Skeletal muscle tissue (tissue), 4 donors: ENCODE data around the gene GLCCI1. TPM values are rescaled to one million over a fixed set of nuclear protein-coding genes. Genes with fewer than 3 reads are reported as not detected.

Experiments used
- H3K27ac ChIP-seq: one replicate; pipeline ENCODE4 v1.7.0; 2013; ENCODE audit warnings: mild to moderate bottlenecking, low read depth, low read length, inconsistent platforms
- H3K27me3 ChIP-seq, 3 donors: one replicate each; pipeline ENCODE4 v1.7.0; 2013; ENCODE audit warnings: low read length in 3 of 3; ENCODE audit not compliant: control insufficient read depth in 3 of 3, insufficient read depth in 3 of 3
- H3K36me3 ChIP-seq, 3 donors: one replicate each; pipeline ENCODE4 v1.7.0; 2013; ENCODE audit warnings: low read length in 3 of 3; ENCODE audit not compliant: control insufficient read depth in 3 of 3, insufficient read depth in 3 of 3
- H3K4me1 ChIP-seq, 3 donors: one replicate each; pipeline ENCODE4 v1.7.0; 2013; ENCODE audit warnings: low read length in 3 of 3, mild to moderate bottlenecking in 3 of 3; ENCODE audit not compliant: control insufficient read depth in 3 of 3, insufficient read depth in 3 of 3
- H3K4me3 ChIP-seq, 3 donors: one replicate each; pipeline ENCODE4 v1.7.0; 2013; ENCODE audit warnings: low read length in 3 of 3
- H3K9ac ChIP-seq, 3 donors: one replicate each; pipeline ENCODE4 v1.7.0; 2013; ENCODE audit warnings: low read length in 3 of 3, mild to moderate bottlenecking in 3 of 3, moderate library complexity in 2 of 3, low read depth in 1 of 3
- H3K9me3 ChIP-seq, 3 donors: one replicate each; pipeline ENCODE4 v1.7.0; 2013; ENCODE audit warnings: low read length in 3 of 3; ENCODE audit not compliant: control insufficient read depth in 3 of 3
- total RNA-seq: library from RNA; depleted of rRNA; stranded (reverse); fragments of >200 nt; gene quantifications from one replicate; pipeline ENCODE4 v1.2.3, GENCODE V29; 2014
- donor health status: Osteomylitis.

GLCCI1 gene
- total RNA-seq, 1 donor from 2014 or later, result 15.1 TPM

GRCh38 chr7:8120390-8121058 lies 151.9 kb downstream of the GLCCI1 start:
- Histone ChIP-seq H3K4me1 (no peaks in the 10 kb centered on the region), H3K9ac (no peak overlapping the region), H3K4me3 (no peak overlapping the region)

GRCh38 chr7:8121243-8121642 lies 152.6 kb downstream of the GLCCI1 start:
- Histone ChIP-seq H3K27ac (no peak overlapping the region), H3K36me3 (no peaks in the 10 kb centered on the region), H3K4me1 (no peaks in the 10 kb centered on the region), H3K9ac (no peak overlapping the region), H3K4me3 (no peak overlapping the region), H3K27me3 (no peaks in the 10 kb centered on the region), H3K9me3 (no peaks in the 10 kb centered on the region)

More at GRCh38 chr7:8120390-8121058, 151.9 kb downstream of the GLCCI1 start:
- H3K9me3 ChIP-seq, result no peaks in the 10 kb centered on the region
- no peaks in the 10 kb centered on the region for H3K36me3 ChIP-seq
- no peak overlapping the region for H3K27ac ChIP-seq
- no peaks in the 10 kb centered on the region for H3K27me3 ChIP-seq

DNA sequence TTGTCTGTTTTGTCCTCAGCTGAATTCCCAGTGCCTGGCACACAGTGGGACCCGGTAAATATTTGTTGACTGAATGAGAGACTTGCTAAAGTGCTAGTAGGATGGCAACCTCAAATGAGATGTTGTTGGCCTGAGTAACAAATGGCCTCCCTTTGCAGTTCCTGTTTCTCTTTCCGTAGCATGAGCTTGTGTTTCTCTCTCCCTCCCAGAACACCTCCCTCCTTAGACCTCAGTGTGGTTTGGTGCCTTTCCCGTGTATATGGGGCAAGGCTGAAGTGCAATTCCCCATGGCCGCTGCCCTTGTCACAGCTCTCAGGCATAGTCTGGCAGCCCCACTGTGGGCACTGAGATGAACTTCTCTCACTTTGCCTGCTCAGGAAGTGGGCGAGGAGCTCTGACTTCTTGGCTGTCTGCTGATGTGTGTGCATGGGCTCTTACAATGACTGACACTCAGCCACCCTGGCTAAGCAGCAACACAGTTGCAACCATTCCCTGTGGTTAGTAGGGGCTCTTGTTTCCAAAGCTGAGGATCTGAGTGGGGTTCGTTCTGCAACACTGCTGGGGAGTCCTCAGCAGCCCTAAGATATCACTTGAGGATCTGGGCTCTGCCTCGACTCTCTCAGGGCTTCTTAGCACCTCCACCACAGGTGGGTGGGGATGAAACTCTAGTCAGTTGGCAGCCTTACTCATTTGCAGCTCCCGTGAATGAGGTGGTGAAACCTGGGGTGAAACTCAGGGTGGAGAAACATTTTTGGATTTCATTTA lies 157.3 kb downstream of the GLCCI1 start:
- no peak overlapping the region for H3K27ac ChIP-seq
- H3K9ac ChIP-seq, result no peak overlapping the region
- no peaks in the 10 kb centered on the region for H3K36me3 ChIP-seq
- no peak overlapping the region for H3K4me3 ChIP-seq
- H3K9me3 ChIP-seq, result no peaks in the 10 kb centered on the region
- H3K27me3 ChIP-seq, result no peaks in the 10 kb centered on the region
- H3K4me1 ChIP-seq, result no peaks in the 10 kb centered on the region

- H3K27ac ChIP-seq, result no peak overlapping the region
- H3K9me3 ChIP-seq, result no peaks in the 10 kb centered on the region
- no peak overlapping the region for H3K9ac ChIP-seq
- no peaks in the 10 kb centered on the region for H3K4me1 ChIP-seq
- H3K36me3 ChIP-seq, result no peaks in the 10 kb centered on the region
- no peak overlapping the region for H3K4me3 ChIP-seq
- no peaks in the 10 kb centered on the region for H3K27me3 ChIP-seq
Measured at GRCh38 chr7:8126601-8127167, 158.1 kb downstream of the GLCCI1 start.

DNA sequence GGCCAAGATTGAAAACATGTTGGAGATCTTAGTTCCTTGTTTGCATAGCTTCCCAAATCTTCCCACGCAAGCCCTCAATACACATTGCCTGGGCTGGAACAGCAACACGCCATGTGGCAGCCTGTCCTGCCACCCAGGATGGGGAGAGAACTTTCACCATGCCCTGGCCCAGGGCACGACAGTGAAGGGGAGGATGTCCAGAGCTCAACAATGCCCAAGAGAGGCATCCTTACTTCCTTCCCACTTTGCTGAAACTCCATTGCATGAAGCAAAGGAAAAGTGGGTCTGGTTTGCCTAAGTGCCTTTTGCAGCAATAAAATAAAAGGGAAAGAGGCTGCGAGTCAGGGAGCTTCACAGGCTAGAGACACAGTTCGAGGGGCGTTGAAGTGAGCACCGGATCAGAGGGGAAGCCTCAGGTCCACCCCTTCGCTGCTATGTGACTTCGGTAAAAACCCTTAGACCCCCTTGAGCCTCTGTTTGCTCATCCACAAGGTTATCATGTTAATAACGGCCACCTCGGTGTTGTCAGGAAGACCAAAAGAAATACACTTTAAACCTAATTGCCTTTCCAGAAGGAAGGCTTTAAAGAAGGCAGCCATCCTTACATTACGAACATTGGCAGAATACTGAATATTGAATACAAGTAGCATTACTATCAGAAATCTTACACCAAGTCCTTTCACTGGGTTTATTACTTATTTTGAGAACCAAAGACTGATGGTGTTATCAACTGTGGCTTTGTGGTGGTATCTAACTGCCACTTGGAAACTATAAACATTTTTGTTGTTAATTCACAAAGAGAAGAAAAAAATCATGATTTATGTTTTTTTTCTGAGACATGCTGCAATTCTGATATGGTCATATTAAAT lies 160.1 kb downstream of the GLCCI1 start:
- Histone ChIP-seq H3K27me3 (no peaks in the 10 kb centered on the region), H3K9me3 (no peaks in the 10 kb centered on the region), H3K36me3 (no peaks in the 10 kb centered on the region), H3K4me3 (no peak overlapping the region), H3K4me1 (no peaks in the 10 kb centered on the region), H3K27ac (no peak overlapping the region), H3K9ac (no peak overlapping the region)

DNA sequence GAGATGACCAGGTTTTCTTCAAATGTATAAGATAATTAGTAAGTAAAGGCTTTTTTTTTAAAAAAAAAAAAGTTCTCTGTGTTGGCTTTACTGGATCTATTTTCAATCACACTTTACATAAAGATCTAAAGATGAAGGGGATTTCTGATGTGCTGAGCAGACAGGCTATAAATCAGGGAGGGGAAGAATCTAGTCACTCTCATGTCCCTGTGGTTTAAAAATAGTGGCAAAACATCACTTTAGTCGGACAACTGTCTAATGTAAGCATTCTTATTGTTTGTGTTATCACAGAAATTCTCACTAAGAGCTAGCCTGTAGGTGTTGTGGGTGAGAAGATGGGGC lies 160.7 kb downstream of the GLCCI1 start:
- no peak overlapping the region for H3K4me3 ChIP-seq
- no peaks in the 10 kb centered on the region for H3K4me1 ChIP-seq
- no peaks in the 10 kb centered on the region for H3K27me3 ChIP-seq
- no peak overlapping the region for H3K27ac ChIP-seq
- no peak overlapping the region for H3K9ac ChIP-seq
- no peaks in the 10 kb centered on the region for H3K9me3 ChIP-seq
- H3K36me3 ChIP-seq, result no peaks in the 10 kb centered on the region

DNA sequence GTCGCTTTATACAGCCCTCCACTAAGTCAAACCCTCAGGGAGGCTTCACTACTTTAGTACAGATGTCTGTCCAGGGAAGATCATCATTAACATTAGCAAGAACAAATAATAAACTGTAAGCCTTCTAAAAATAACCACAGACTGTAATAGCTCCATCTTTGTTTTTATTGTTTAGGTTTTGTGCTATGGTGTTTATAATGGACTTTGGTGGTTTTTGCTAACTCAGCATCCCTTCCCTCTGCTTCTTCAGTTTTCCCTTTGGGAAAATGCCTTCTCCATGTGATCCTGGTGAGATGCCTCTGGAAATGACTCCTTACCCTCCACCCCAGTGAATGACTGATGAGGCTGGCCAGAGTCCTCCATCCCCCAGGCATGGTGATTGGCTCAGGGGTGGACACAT lies 162.1 kb downstream of the GLCCI1 start:
- Histone ChIP-seq H3K9me3 (no peaks in the 10 kb centered on the region), H3K4me3 (no peak overlapping the region), H3K9ac (no peak overlapping the region), H3K4me1 (no peaks in the 10 kb centered on the region), H3K27ac (no peak overlapping the region), H3K36me3 (no peaks in the 10 kb centered on the region), H3K27me3 (no peaks in the 10 kb centered on the region)

- Histone ChIP-seq H3K4me3 (no peak overlapping the region), H3K27me3 (no peaks in the 10 kb centered on the region), H3K27ac (no peak overlapping the region), H3K9me3 (no peaks in the 10 kb centered on the region), H3K36me3 (no peaks in the 10 kb centered on the region), H3K4me1 (no peaks in the 10 kb centered on the region), H3K9ac (no peak overlapping the region)
Measured at GRCh38 chr7:8131694-8132605, 163.4 kb downstream of the GLCCI1 start.

DNA sequence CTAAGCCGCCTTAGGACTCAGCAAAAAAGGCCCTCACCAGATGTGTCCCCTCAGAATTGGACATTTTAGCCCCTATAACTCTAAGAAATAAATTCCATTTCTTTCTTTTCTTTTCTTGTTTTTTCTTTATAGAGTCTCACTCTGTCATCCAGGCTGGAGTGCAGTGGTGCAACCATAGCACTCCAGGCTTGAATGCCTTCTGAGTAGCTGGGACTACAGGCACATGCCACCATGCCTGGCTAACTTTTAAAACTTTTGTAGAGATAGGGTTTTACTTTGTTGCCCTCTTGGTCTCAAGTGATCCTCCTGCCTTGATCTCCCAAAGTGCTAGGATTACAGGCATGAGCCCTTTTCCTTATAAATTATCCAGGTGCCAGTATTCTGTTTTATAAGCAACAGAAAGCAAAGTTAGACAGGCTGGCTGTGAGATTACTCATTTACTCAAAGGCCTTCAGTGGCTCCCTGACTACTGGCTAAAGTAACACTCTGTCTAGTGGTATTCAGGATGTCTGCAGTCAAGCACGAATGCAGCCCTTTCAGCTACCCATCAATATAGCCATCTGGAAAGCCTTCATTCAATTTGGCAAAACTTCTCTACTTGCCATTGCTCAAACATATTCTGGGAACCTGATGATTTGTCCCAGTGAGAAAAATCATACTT lies 164.7 kb downstream of the GLCCI1 start:
- no peaks in the 10 kb centered on the region for H3K9me3 ChIP-seq
- no peak overlapping the region for H3K4me3 ChIP-seq
- H3K4me1 ChIP-seq, result no peaks in the 10 kb centered on the region
- H3K9ac ChIP-seq, result no peak overlapping the region
- no peaks in the 10 kb centered on the region for H3K27me3 ChIP-seq
- no peaks in the 10 kb centered on the region for H3K36me3 ChIP-seq
- H3K27ac ChIP-seq, result no peak overlapping the region
